M059J (cell line): ENCODE data around the gene SCN5A. TPM values are rescaled to one million over a fixed set of nuclear protein-coding genes. Genes with fewer than 3 reads are reported as not detected.

Experiments
- DNase-seq: peaks from one replicate; pipeline ENCODE4 v3.0.0-alpha.2; 2012; ENCODE audit warnings: low read depth
- total RNA-seq: library from RNA; depleted of rRNA; stranded (reverse); fragments of >200 nt; shearing (Covaris generic); gene quantifications from 2 replicates; pipeline ENCODE4 v1.2.3, GENCODE V29; 2014; rRNA removed

Gene SCN5A
- total RNA-seq, 1 experiment from 2014 or later = 1.6 TPM

GRCh38 chr3:38500688-38501417 is 148.6 kb downstream of the SCN5A start:
- no peak for DNase-seq

Other genes with a start within 250 kb of the SCN5A start
- gene ACVR2B, start 195.8 kb downstream of the SCN5A start, total RNA-seq = 0.74 and 0.81 TPM in 2 replicates
- gene EXOG, start 153.3 kb downstream of the SCN5A start, total RNA-seq = 6.5 and 6.8 TPM in 2 replicates
- gene SCN10A, start 166.5 kb upstream of the SCN5A start, total RNA-seq = not detected in 2 replicates